Epithelial cell of esophagus (primary cell): ENCODE results near the gene SCAMP1.
"Not testable (repeated sequence)": the region's sequence is repeated elsewhere in the genome, so short reads cannot be mapped to it uniquely, and the experiment has no call there.

Source experiments
- DNase-seq: peaks from one replicate; pipeline ENCODE4 v3.0.0; 2010; ENCODE audit warnings: low read depth
- H3K4me3 ChIP-seq: 2 replicates; pipeline ENCODE4 v1.5.1; 2011; ENCODE audit warnings: mild to moderate bottlenecking, low read length, control low read depth
- TF ChIP-seq, protein P1 (sequence below): IDR thresholded peaks from 2 replicates; pipeline ENCODE4 v1.5.1; 2011; ENCODE audit warnings: low read depth, mild to moderate bottlenecking, low read length, control low read depth, inconsistent platforms; ENCODE audit not compliant: insufficient read depth; ENCODE audit errors: missing control alignments

Gene SCAMP1

DNA sequence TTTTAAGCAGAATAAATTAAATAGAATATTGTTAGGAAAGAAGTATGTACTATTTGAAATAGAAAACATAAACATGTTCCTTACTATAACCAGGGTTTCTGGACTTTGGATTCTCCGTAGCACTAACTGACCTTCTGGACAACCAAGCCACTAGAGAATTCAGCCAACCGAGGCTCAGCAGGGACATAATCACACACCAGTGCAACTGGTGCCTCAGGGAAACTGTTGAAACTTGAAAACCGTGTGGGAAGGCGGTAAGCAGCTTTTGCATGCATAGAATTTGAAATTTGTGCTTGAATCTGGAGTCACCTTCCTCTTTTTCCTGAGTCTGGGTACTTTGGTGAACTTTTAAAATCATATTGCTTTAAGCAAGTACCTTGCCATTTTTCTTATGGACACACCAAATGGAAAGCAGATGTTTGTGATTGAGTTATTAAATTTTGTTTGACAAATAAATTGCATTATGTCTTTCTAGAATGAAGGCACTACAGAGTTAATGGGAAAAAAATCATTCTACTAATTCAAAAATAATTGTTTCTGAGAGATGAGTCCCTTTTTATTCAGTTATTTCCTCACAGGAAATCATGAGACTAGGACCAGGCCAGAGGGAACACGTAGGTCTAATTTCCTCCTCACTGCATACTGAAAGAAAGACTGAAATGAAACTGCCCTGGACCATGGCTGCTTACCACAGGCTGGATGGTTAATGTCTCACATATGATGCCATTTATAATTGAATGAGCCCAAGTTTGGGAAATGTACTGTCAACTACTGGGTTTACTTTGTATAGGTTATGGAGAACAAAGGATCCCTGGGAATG lies 20.6 kb upstream of the SCAMP1 start:
- no peak for DNase-seq
- TF ChIP-seq, protein P1, sequence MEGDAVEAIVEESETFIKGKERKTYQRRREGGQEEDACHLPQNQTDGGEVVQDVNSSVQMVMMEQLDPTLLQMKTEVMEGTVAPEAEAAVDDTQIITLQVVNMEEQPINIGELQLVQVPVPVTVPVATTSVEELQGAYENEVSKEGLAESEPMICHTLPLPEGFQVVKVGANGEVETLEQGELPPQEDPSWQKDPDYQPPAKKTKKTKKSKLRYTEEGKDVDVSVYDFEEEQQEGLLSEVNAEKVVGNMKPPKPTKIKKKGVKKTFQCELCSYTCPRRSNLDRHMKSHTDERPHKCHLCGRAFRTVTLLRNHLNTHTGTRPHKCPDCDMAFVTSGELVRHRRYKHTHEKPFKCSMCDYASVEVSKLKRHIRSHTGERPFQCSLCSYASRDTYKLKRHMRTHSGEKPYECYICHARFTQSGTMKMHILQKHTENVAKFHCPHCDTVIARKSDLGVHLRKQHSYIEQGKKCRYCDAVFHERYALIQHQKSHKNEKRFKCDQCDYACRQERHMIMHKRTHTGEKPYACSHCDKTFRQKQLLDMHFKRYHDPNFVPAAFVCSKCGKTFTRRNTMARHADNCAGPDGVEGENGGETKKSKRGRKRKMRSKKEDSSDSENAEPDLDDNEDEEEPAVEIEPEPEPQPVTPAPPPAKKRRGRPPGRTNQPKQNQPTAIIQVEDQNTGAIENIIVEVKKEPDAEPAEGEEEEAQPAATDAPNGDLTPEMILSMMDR = no peak

DNA sequence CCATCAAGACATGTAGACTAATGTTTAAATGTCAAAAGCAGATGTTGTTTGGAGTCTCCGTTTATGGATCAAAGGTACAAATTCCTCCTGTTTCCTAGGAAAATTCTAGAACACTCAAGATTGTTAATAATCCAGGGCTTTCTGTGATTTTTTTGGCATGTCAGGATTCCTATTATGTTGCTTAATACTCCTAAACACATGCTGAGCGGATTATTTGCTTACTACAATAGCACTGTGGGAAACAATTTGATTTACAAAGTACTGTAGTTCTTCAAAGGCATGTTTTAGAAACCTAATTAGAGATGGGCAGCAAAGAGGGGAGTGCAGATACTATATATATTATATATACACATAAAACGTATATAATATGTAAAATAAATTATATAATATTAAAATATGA lies 19.0 kb upstream of the SCAMP1 start:
- no peak for DNase-seq
- no peak overlapping the region for H3K4me3 ChIP-seq
- TF ChIP-seq, protein P1 = no peak

More for the DNA sequence above, 20.6 kb upstream of the SCAMP1 start:
- no peak overlapping the region for H3K4me3 ChIP-seq

DNA sequence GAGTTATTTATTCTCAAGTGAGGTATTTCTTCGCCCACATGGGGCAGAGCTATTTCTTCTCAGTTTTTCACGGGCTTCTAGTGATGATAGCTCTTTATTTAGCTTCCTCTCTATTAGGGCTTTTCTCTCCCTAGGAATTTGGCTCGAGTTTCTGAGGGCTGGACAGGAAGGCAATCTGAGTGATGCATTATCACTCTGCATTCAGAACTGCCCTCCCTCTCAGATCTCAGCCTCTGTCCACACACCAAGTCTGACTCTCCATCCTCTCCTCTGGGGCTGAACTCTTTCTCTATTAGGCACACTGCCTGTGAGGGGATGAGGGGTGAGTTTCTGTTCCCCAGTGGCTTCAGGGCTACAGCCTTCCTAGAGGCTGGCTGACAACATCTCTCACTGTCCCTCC lies 14.9 kb upstream of the SCAMP1 start:
- DNase-seq = peak; percentile 18
- TF ChIP-seq, protein P1 = no peak
- H3K4me3 ChIP-seq = no peak overlapping the region

DNA sequence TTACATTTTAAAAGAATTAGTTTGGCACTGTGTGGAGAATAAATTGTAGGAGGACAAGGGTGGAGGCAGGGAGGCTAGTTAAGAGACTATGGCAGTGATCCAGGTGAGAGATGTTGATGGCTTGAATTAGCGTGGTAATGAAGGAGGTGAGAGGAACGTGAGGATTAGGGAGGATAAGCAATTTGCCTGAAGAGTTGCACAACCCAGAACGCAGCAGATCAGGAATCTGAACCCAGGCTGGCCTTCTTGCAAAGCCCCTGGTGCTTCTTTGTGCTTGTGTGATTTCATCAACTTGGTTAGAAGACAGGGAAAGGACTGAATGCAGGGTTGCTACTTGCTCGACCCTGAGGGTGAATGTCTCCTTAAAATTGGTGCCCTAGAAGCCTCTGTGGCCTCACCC lies 6.9 kb upstream of the SCAMP1 start:
- no peak for DNase-seq
- H3K4me3 ChIP-seq = no peak overlapping the region
- TF ChIP-seq, protein P1 = no peak

DNA sequence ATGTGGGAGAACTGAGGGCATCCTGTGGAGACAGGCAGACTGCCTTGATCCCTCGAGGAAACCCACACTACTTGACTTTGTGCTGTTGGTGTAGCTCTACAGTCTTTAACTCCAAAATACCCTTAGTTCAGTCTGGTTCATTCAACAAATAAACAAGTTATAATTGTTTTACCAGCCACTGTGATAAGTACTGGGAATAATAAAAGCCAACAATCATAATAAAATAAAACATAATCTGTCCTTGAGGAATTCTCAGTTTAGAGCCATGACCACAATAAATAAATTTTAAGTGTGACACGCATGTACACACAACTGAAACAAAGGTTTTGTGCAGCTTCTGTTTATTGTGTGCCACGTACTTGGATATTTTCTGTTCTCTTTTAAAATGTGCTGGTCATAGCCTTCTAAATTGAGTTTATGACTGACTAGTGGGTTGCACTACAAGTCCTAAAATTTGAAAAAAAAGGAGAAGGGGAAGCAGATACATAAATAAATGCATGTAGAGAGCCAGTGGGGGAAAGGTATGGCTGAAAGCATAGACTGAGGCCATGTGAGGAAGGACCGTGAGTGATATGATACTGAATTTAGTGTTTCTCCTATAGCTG lies 6.2 kb upstream of the SCAMP1 start:
- TF ChIP-seq, protein P1 = no peak
- DNase-seq = no peak
- no peak overlapping the region for H3K4me3 ChIP-seq

DNA sequence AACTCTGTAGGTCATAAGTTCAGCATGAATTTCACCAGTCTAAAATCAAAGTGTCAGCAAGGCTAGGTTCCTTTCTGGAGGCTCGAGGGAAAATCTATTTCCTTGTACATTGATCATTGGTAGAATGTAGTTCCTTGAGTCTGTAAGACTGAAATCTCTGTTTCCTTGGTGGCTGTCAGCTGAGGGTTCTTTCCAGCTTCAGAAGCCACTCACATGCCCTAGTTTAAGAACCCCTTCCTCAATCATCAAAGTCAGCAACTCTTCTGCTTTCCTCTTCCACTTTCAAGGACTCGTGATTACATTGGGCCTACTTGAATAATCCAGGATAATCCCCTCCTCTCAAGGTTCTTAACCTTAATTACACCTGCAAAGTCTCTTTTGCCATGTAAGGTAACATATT lies 4.9 kb upstream of the SCAMP1 start:
- TF ChIP-seq, protein P1 = no peak
- DNase-seq = no peak
- H3K4me3 ChIP-seq = no peak overlapping the region

DNA sequence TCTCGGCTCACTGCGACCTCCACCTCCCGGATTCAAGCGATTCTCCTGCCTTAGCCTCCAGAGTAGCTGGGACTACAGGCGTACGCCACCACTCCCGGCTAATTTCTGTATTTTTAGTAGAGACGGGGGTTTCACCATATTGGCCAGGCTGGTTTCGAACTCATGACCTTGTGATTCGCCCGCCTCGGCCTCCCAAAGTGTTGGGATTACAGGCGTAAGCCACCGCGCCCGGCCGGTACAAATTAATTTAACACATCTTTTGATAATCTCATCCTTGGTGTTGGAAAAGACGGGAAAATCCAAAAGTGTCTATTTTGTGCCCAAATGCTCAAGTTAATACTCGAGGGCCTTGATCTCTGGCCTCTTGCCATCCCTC lies 974 bp upstream of the SCAMP1 start:
- not testable (repeated sequence) for DNase-seq
- H3K4me3 ChIP-seq = peak overlapping the region; percentile 95
